CD4-positive, alpha-beta memory T cell (primary cell): Measurements from ENCODE around the gene SCIMP. TPM values are rescaled to one million over a fixed set of nuclear protein-coding genes. Genes with fewer than 3 reads are reported as not detected.
A peak's percentile ranks its signal among the peaks of the same experiment; 100 is the strongest.

ENCODE experiments used
- CTCF ChIA-PET: fragments of 350-600 bp; sonication (Branson Sonifier 250); formaldehyde crosslinking; loops from one replicate; lab custom pipeline; 2021; ENCODE audit warnings: inconsistent platforms; ENCODE audit not compliant: partially characterized antibody; lab: Charles Lee
- POLR2A ChIA-PET: fragments of 350-600 bp; sonication (Branson Sonifier 250); formaldehyde crosslinking; loops from one replicate; lab custom pipeline; 2021; ENCODE audit not compliant: partially characterized antibody; lab: Charles Lee
- DNase-seq, 5 donors: peaks; one replicate each; pipeline versions ENCODE4 v3.0.0 to v3.0.0-alpha.2; 2020 to 2022; ENCODE audit warnings: mixed read lengths in 1 of 5
- H3K27ac ChIP-seq: one replicate; pipeline ENCODE4 v1.7.0; 2013; ENCODE audit warnings: low read depth, low read length
- H3K27me3 ChIP-seq: 2 replicates; pipeline ENCODE4 v1.7.0; 2013; ENCODE audit warnings: mild to moderate bottlenecking, low read length, moderate library complexity; ENCODE audit not compliant: insufficient read depth
- H3K36me3 ChIP-seq: 2 replicates; pipeline ENCODE4 v1.7.0; 2013; ENCODE audit warnings: mild to moderate bottlenecking, low read length, moderate library complexity; ENCODE audit not compliant: insufficient read depth
- H3K4me1 ChIP-seq: 2 replicates; pipeline ENCODE4 v1.7.0; 2013; ENCODE audit warnings: mild to moderate bottlenecking, low read length, moderate library complexity; ENCODE audit not compliant: insufficient read depth
- H3K4me3 ChIP-seq, 2 donors: one replicate each; pipeline ENCODE4 v1.7.0; 2013; ENCODE audit warnings: low read length in 2 of 2, mild to moderate bottlenecking in 1 of 2
- H3K9me3 ChIP-seq, 2 donors: one replicate each; pipeline ENCODE4 v1.7.0; 2013; ENCODE audit warnings: low read length in 2 of 2, control low read depth in 1 of 2; ENCODE audit not compliant: control insufficient read depth in 1 of 2
- H3K27ac Mint-ChIP-seq, 7 donors: one replicate each; pipeline ENCODE4 v1.8.0; 2020 to 2021; ENCODE audit warnings: mixed read lengths in 7 of 7, mild to moderate bottlenecking in 6 of 7, inconsistent platforms in 3 of 7, moderate library complexity in 3 of 7
- H3K27me3 Mint-ChIP-seq, 2 donors: one replicate each; pipeline ENCODE4 v1.8.0; 2020 to 2021; ENCODE audit warnings: mixed read lengths in 2 of 2
- H3K36me3 Mint-ChIP-seq, 2 donors: one replicate each; pipeline ENCODE4 v1.8.0; 2020 to 2021; ENCODE audit warnings: mixed read lengths in 2 of 2, inconsistent platforms in 1 of 2, mild to moderate bottlenecking in 1 of 2
- H3K4me1 Mint-ChIP-seq, 4 donors: one replicate each; pipeline ENCODE4 v1.8.0; 2020 to 2021; ENCODE audit warnings: mixed read lengths in 4 of 4, mild to moderate bottlenecking in 1 of 4
- H3K4me3 Mint-ChIP-seq, 8 donors: one replicate each; pipeline ENCODE4 v1.8.0; 2020 to 2021; ENCODE audit warnings: mixed read lengths in 8 of 8, mild to moderate bottlenecking in 7 of 8, moderate library complexity in 6 of 8, inconsistent platforms in 3 of 8
- H3K9me3 Mint-ChIP-seq, 8 donors: one replicate each; pipeline ENCODE4 v1.8.0; 2020 to 2021; ENCODE audit warnings: mixed read lengths in 8 of 8, mild to moderate bottlenecking in 5 of 8, inconsistent platforms in 3 of 8, moderate library complexity in 1 of 8
- intact Hi-C: fragments of 100-400 bp; cut with micrococcal nuclease; formaldehyde crosslinking; loops from one replicate; pipeline ENCODE4 v1.15.1; 2023
- polyA plus RNA-seq, 2 donors: library from polyadenylated mRNA; unstranded; fragments of 300-500 nt; fragmentation: Illumina TruSeq; gene quantifications; one replicate each; pipeline ENCODE4 v1.2.3, GENCODE V29; 2021
- total RNA-seq, 2 experiments: library from RNA; stranded (reverse); gene quantifications; one replicate each; pipeline ENCODE4 v1.2.3, GENCODE V29; 2021

The SCIMP gene
- total and polyA plus RNA-seq, 4 experiments from 2014 or later: 0.08 to 1.5 (median 0.26) TPM

GRCh38 chr17:5209396-5209795, 25.3 kb downstream of the SCIMP start:
- Mint-ChIP-seq H3K27me3 (no peaks in the 10 kb centered on the region), H3K27ac (no peak overlapping the region), H3K4me3 (no peak overlapping the region), H3K36me3 (peaks cover 3 to 12% of the 10 kb centered on the region in 2 donors), H3K9me3 (no peaks in the 10 kb centered on the region), H3K4me1 (no peaks in the 10 kb centered on the region)
- ChIA-PET CTCF (interaction anchor here (2.2 kb wide), 1 partner anchor 17 kb away, joined by 5 read pairs; the partner anchor contains the start of gene ZNF594), POLR2A (no interaction called here)
- H3K27me3 ChIP-seq: no peaks in the 10 kb centered on the region
- H3K4me3 ChIP-seq: no peak overlapping the region
- intact Hi-C loops: no loop called here
- no peaks in the 10 kb centered on the region for H3K4me1 ChIP-seq
- no peaks in the 10 kb centered on the region for H3K9me3 ChIP-seq
- no peak for DNase-seq
- H3K36me3 ChIP-seq: no peaks in the 10 kb centered on the region
- H3K27ac ChIP-seq: no peak overlapping the region

GRCh38 chr17:5203908-5204294, 30.8 kb downstream of the SCIMP start:
- no peak for DNase-seq

GRCh38 chr17:5203178-5203907, 31.3 kb downstream of the SCIMP start:
- Mint-ChIP-seq H3K36me3 (peaks cover 5 to 6% of the 10 kb centered on the region in 2 donors), H3K9me3 (peaks cover 0 to 1% (median 0%) of the 10 kb centered on the region in 8 donors), H3K27me3 (no peaks in the 10 kb centered on the region), H3K27ac (no peak overlapping the region), H3K4me1 (no peaks in the 10 kb centered on the region), H3K4me3 (no peak overlapping the region)
- no peaks in the 10 kb centered on the region for H3K36me3 ChIP-seq
- ChIA-PET CTCF (interaction anchor here (1.4 kb wide), 1 partner anchor 12 kb away, joined by 4 read pairs; no protein-coding TSS in a partner anchor), POLR2A (no interaction called here)
- no peaks in the 10 kb centered on the region for H3K27me3 ChIP-seq
- intact Hi-C loops: no loop called here
- H3K9me3 ChIP-seq: no peaks in the 10 kb centered on the region
- DNase-seq: no peak
- H3K4me1 ChIP-seq: no peaks in the 10 kb centered on the region
- no peak overlapping the region for H3K4me3 ChIP-seq
- no peak overlapping the region for H3K27ac ChIP-seq

More at GRCh38 chr17:5203908-5204294, 30.8 kb downstream of the SCIMP start:
- no peaks in the 10 kb centered on the region for H3K27me3 Mint-ChIP-seq
- peaks cover 0 to 1% (median 0%) of the 10 kb centered on the region in 8 donors for H3K9me3 Mint-ChIP-seq
- intact Hi-C loops: no loop called here
- peak overlapping the region in 1 of 7 donors; percentile 46 for H3K27ac Mint-ChIP-seq
- Histone ChIP-seq H3K4me1 (no peaks in the 10 kb centered on the region), H3K27me3 (no peaks in the 10 kb centered on the region), H3K27ac (no peak overlapping the region), H3K4me3 (no peak overlapping the region), H3K36me3 (no peaks in the 10 kb centered on the region), H3K9me3 (no peaks in the 10 kb centered on the region)
- ChIA-PET CTCF (interaction anchor here (1.1 kb wide), 1 partner anchor 8 kb away, joined by 3 read pairs; no protein-coding TSS in a partner anchor), POLR2A (no interaction called here)
- H3K4me3 Mint-ChIP-seq: no peak overlapping the region
- peaks cover 5 to 10% of the 10 kb centered on the region in 2 donors for H3K36me3 Mint-ChIP-seq
- no peaks in the 10 kb centered on the region for H3K4me1 Mint-ChIP-seq

GRCh38 chr17:5201011-5201410, 33.6 kb downstream of the SCIMP start:
- Mint-ChIP-seq H3K9me3 (peaks cover 0 to 1% (median 0%) of the 10 kb centered on the region in 8 donors), H3K27ac (no peak overlapping the region), H3K27me3 (no peaks in the 10 kb centered on the region), H3K36me3 (peaks cover 5 to 6% of the 10 kb centered on the region in 2 donors), H3K4me1 (peaks cover 0 to 5% (median 2%) of the 10 kb centered on the region in 4 donors), H3K4me3 (no peak overlapping the region)
- peaks cover 5% of the 10 kb centered on the region for H3K4me1 ChIP-seq
- CTCF ChIA-PET: no interaction called here
- no peaks in the 10 kb centered on the region for H3K9me3 ChIP-seq
- intact Hi-C loops: no loop called here
- no peak overlapping the region for H3K4me3 ChIP-seq
- H3K36me3 ChIP-seq: no peaks in the 10 kb centered on the region
- no peaks in the 10 kb centered on the region for H3K27me3 ChIP-seq
- POLR2A ChIA-PET: interaction anchor here (1.1 kb wide), 1 partner anchor 49 kb away, joined by 3 read pairs; no protein-coding TSS in a partner anchor
- DNase-seq: no peak
- no peak overlapping the region for H3K27ac ChIP-seq

- Histone ChIP-seq H3K27ac (no peak overlapping the region), H3K27me3 (no peaks in the 10 kb centered on the region), H3K4me3 (no peak overlapping the region), H3K4me1 (peaks cover 5% of the 10 kb centered on the region), H3K36me3 (no peaks in the 10 kb centered on the region), H3K9me3 (no peaks in the 10 kb centered on the region)
- DNase-seq: no peak
- H3K27ac Mint-ChIP-seq: no peak overlapping the region
- peaks cover 5 to 6% of the 10 kb centered on the region in 2 donors for H3K36me3 Mint-ChIP-seq
- H3K9me3 Mint-ChIP-seq: peaks cover 0 to 1% (median 0%) of the 10 kb centered on the region in 8 donors
- POLR2A ChIA-PET: interaction anchor here (1.1 kb wide), 1 partner anchor 50 kb away, joined by 3 read pairs; no protein-coding TSS in a partner anchor
- H3K4me1 Mint-ChIP-seq: peaks cover 0 to 5% (median 2%) of the 10 kb centered on the region in 4 donors
- intact Hi-C loops: no loop called here
- H3K4me3 Mint-ChIP-seq: no peak overlapping the region
- CTCF ChIA-PET: no interaction called here
- no peaks in the 10 kb centered on the region for H3K27me3 Mint-ChIP-seq
Observed at GRCh38 chr17:5200360-5200759, 34.3 kb downstream of the SCIMP start.

GRCh38 chr17:5198472-5198871, 36.2 kb downstream of the SCIMP start:
- intact Hi-C loops: no loop called here
- H3K9me3 Mint-ChIP-seq: no peaks in the 10 kb centered on the region
- H3K4me3 ChIP-seq: no peak overlapping the region
- ChIA-PET POLR2A (interaction anchor here (1.0 kb wide), 1 partner anchor 43 kb away, joined by 3 read pairs; no protein-coding TSS in a partner anchor), CTCF (interaction anchor here (0.9 to 1.7 kb wide), 2 partner anchors 15 to 243 kb away, joined by 3 to 4 read pairs; no protein-coding TSS in a partner anchor)
- no peak overlapping the region for H3K4me3 Mint-ChIP-seq
- no peaks in the 10 kb centered on the region for H3K36me3 Mint-ChIP-seq
- no peaks in the 10 kb centered on the region for H3K27me3 ChIP-seq
- peaks cover 0 to 5% (median 2%) of the 10 kb centered on the region in 4 donors for H3K4me1 Mint-ChIP-seq
- no peaks in the 10 kb centered on the region for H3K27me3 Mint-ChIP-seq
- H3K27ac ChIP-seq: no peak overlapping the region
- peaks cover 5% of the 10 kb centered on the region for H3K4me1 ChIP-seq
- no peaks in the 10 kb centered on the region for H3K36me3 ChIP-seq
- no peak for DNase-seq
- no peaks in the 10 kb centered on the region for H3K9me3 ChIP-seq
- peak overlapping the region in 1 of 7 donors; percentile 8 for H3K27ac Mint-ChIP-seq

GRCh38 chr17:5194346-5194745, 40.3 kb downstream of the SCIMP start:
- no peak overlapping the region for H3K4me3 ChIP-seq
- ChIA-PET CTCF (interaction anchor here (0.8 to 1.0 kb wide), 3 partner anchors 31 to 274 kb away, joined by 3 read pairs; partner anchors contain the start of gene DHX33), POLR2A (interaction anchor here (0.6 to 1.0 kb wide), 2 partner anchors 28 to 47 kb away, joined by 3 to 4 read pairs; no protein-coding TSS in a partner anchor)
- no peak overlapping the region for H3K27ac ChIP-seq
- no peaks in the 10 kb centered on the region for H3K9me3 ChIP-seq
- peaks cover 27% of the 10 kb centered on the region for H3K4me1 ChIP-seq
- peaks cover 11 to 14% of the 10 kb centered on the region in 2 donors for H3K36me3 Mint-ChIP-seq
- H3K4me1 Mint-ChIP-seq: peaks cover 20 to 41% (median 26%) of the 10 kb centered on the region in 4 donors
- no peaks in the 10 kb centered on the region for H3K27me3 ChIP-seq
- no peaks in the 10 kb centered on the region for H3K36me3 ChIP-seq
- no peak for DNase-seq
- intact Hi-C loops: loop anchor here (5.0 kb wide), 1 partner anchor 82 kb away; the partner anchor contains the start of gene ZNF232
- no peaks in the 10 kb centered on the region for H3K27me3 Mint-ChIP-seq
- peak overlapping the region in 1 of 7 donors; percentile 30 for H3K27ac Mint-ChIP-seq
- peaks cover 0 to 5% (median 3%) of the 10 kb centered on the region in 8 donors for H3K9me3 Mint-ChIP-seq
- no peak overlapping the region for H3K4me3 Mint-ChIP-seq
